H1 (cell line): ENCODE measurements around the gene LRRC37A3. TPM values are rescaled to one million over a fixed set of nuclear protein-coding genes. Genes with fewer than 3 reads are reported as not detected.

Experiments
- polyA plus RNA-seq, 7 experiments: library from polyadenylated mRNA; depleted of rRNA in 3 of 7; stranded (reverse) in 5 of 7; unstranded in 2 of 7; fragments of >200 nt in 5 of 7; fragments of 200-250 nt in 2 of 7; gene quantifications; 1 replicate in 5 of 7; 2 replicates in 1 of 7; 4 replicates in 1 of 7; pipeline versions ENCODE4 v1.2.1 to v1.2.3, GENCODE V29; 2011 to 2013; ENCODE audit warnings: missing spikeins in 2 of 7, mixed read lengths in 2 of 7
- total RNA-seq: library from RNA; stranded (reverse); fragmentation: NEBNext Ultra II Directional; extraction: Animal tissue kit (Norgen Biotek cat#: 25700); gene quantifications from 2 replicates; pipeline ENCODE4 v1.2.1, GENCODE V29; 2021
- TF ChIP-seq, protein P1 (sequence below), 3 experiments: IDR thresholded peaks; 1 replicate in 2 of 3; 2 replicates in 1 of 3; pipeline versions ENCODE4 v1.5.1 to v1.6.1; 2011; ENCODE audit warnings: low read length in 3 of 3, mild to moderate bottlenecking in 3 of 3, inconsistent platforms in 2 of 3, low read depth in 1 of 3, moderate library complexity in 1 of 3; ENCODE audit not compliant: insufficient read depth in 1 of 3; ENCODE audit errors: control extremely low read depth in 1 of 3

The LRRC37A3 gene
- total and polyA plus RNA-seq, 2 of the 8 experiments (the other 6 are each of a cell fraction or from before 2014, with no cell fraction given), result 2.7 to 9.4 TPM

GRCh38 chr17:64941045-64941444 lies 21.8 kb upstream of the LRRC37A3 start (continued):
- TF ChIP-seq, protein P1, sequence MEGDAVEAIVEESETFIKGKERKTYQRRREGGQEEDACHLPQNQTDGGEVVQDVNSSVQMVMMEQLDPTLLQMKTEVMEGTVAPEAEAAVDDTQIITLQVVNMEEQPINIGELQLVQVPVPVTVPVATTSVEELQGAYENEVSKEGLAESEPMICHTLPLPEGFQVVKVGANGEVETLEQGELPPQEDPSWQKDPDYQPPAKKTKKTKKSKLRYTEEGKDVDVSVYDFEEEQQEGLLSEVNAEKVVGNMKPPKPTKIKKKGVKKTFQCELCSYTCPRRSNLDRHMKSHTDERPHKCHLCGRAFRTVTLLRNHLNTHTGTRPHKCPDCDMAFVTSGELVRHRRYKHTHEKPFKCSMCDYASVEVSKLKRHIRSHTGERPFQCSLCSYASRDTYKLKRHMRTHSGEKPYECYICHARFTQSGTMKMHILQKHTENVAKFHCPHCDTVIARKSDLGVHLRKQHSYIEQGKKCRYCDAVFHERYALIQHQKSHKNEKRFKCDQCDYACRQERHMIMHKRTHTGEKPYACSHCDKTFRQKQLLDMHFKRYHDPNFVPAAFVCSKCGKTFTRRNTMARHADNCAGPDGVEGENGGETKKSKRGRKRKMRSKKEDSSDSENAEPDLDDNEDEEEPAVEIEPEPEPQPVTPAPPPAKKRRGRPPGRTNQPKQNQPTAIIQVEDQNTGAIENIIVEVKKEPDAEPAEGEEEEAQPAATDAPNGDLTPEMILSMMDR (IDR thresholded peaks at IDR 0.05; ENCODE audit: control extremely low read depth in 1 of 3, insufficient read depth in 1 of 3, low read depth in 1 of 3, low read length in 3 of 3), result no peak
